HepG2 (cell line): ENCODE data around the gene COPS6. TPM values are rescaled to one million over a fixed set of nuclear protein-coding genes. Genes with fewer than 3 reads are reported as not detected.
A peak's percentile ranks its signal among the peaks of the same experiment; 100 is the strongest.

Experiments
- ATAC-seq: fragments of 200-7000 bp; cut with Tn5 transposase; 3 replicates; pipeline ENCODE4 v1.9.1; 2020; ENCODE audit warnings: mild to moderate bottlenecking, moderate library complexity
- Bru-seq: library from RNA; stranded (reverse); fragments of 400-500 nt; gene quantifications from one replicate; lab custom pipeline; 2021; lab: Mats Ljungman, UMichigan
- BruChase-seq, 2 experiments: library from RNA; stranded (reverse); fragments of 400-500 nt; gene quantifications; one replicate each; lab custom pipeline; 2021; lab: Mats Ljungman, UMichigan
- BruUV-seq: library from RNA; stranded (reverse); fragments of 400-500 nt; replicated peaks from 2 replicates; lab custom pipeline; 2021; lab: Mats Ljungman, UMichigan
- CTCF ChIA-PET: fragments of 300-600 bp; formaldehyde crosslinking; extraction: SDS; loops from one replicate; lab custom pipeline; 2021; ENCODE audit warnings: low total read pairs, inconsistent platforms, low intra/inter-chr PET ratio; lab: Yijun Ruan, JAX
- POLR2A ChIA-PET: fragments of 350-600 bp; sonication (Branson Sonifier 250); formaldehyde crosslinking; loops from one replicate; lab custom pipeline; 2020; ENCODE audit warnings: antibody characterized with exemption, inconsistent platforms; lab: Yijun Ruan, JAX
- DNase-seq: peaks from one replicate; pipeline ENCODE4 v3.0.0-alpha.2; 2015; ENCODE audit warnings: low spot score
- FAIRE-seq: peaks from 3 replicates; lab custom pipeline; 2011; peaks lifted over from hg19 to GRCh38; lab: Jason Lieb, UNC
- H2AFZ ChIP-seq: one replicate; pipeline ENCODE4 v1.6.1; 2011; ENCODE audit warnings: low read length, inconsistent platforms
- H3K27ac ChIP-seq: fragments of 300-600 bp; 3 replicates; pipeline ENCODE4 v1.8.0; 2011; ENCODE audit warnings: mixed run types, mild to moderate bottlenecking, mixed read lengths, low read length, inconsistent platforms; ENCODE audit not compliant: insufficient read depth; ENCODE audit errors: extremely low read length
- H3K27me3 ChIP-seq, 2 experiments: fragments of 200-600 bp in 1 of 2; 2 replicates in 1 of 2; 3 replicates in 1 of 2; pipeline versions ENCODE4 v1.6.0 to v1.8.0; 2011; ENCODE audit warnings: low read length in 2 of 2, mild to moderate bottlenecking in 2 of 2, moderate library complexity in 2 of 2, inconsistent platforms in 1 of 2; ENCODE audit not compliant: insufficient read depth in 2 of 2, control insufficient read depth in 1 of 2
- H3K36me3 ChIP-seq, 2 experiments: fragments of 200-600 bp in 1 of 2; replicated peaks in 1 of 2; 2 replicates in 1 of 2; 3 replicates in 1 of 2; pipeline versions ENCODE4 v1.5.1 to v1.8.0; 2011; ENCODE audit warnings: low read length in 2 of 2, inconsistent platforms in 1 of 2; ENCODE audit not compliant: insufficient read depth in 2 of 2, control insufficient read depth in 1 of 2
- H3K4me1 ChIP-seq: 2 replicates; pipeline ENCODE4 v1.5.1; 2012; ENCODE audit warnings: low read length, inconsistent platforms; ENCODE audit not compliant: insufficient read depth
- H3K4me2 ChIP-seq: 2 replicates; pipeline ENCODE4 v1.6.0; 2011; ENCODE audit warnings: low read depth, low read length, inconsistent platforms
- H3K4me3 ChIP-seq, 3 experiments: fragments of 200-600 bp in 1 of 3; sonication (generic), shearing (Covaris generic) in 1 of 3; replicated peaks in 1 of 3; 2 replicates each; pipeline ENCODE4 v1.5.1; 2011 to 2016; ENCODE audit warnings: low read length in 3 of 3, inconsistent platforms in 2 of 3, low read depth in 2 of 3, mild to moderate bottlenecking in 2 of 3, control low read depth in 1 of 3, mixed read lengths in 1 of 3; ENCODE audit not compliant: insufficient read depth in 1 of 3
- H3K79me2 ChIP-seq: one replicate; pipeline ENCODE4 v1.6.1; 2011; ENCODE audit warnings: low read length, inconsistent platforms; ENCODE audit not compliant: insufficient read depth
- H3K9ac ChIP-seq: 2 replicates; pipeline ENCODE4 v1.6.0; 2011; ENCODE audit warnings: mild to moderate bottlenecking, low read depth, low read length, inconsistent platforms; ENCODE audit not compliant: insufficient read depth
- H3K9me3 ChIP-seq: 2 replicates; pipeline ENCODE4 v1.5.1; 2012; ENCODE audit warnings: mild to moderate bottlenecking, low read length
- H4K20me1 ChIP-seq: 2 replicates; pipeline ENCODE4 v1.6.0; 2011; ENCODE audit warnings: inconsistent platforms, mild to moderate bottlenecking, low read length, moderate library complexity; ENCODE audit not compliant: insufficient read depth
- ASH2L ChIP-seq: fragments of 300-600, 200-600 bp; sonication (generic); IDR thresholded peaks from 2 replicates; pipeline ENCODE4 v1.7.0; 2017; ENCODE audit warnings: low read depth, mild to moderate bottlenecking, moderate library complexity, mixed read lengths, low read length; ENCODE audit not compliant: insufficient read length
- CREM ChIP-seq, 2 experiments: sonication (generic) in 1 of 2; formaldehyde crosslinking in 1 of 2; IDR thresholded peaks; 2 replicates each; pipeline versions ENCODE4 v1.4.0 to v1.6.1; 2016 to 2020; ENCODE audit warnings: antibody characterized with exemption in 1 of 2, mild to moderate bottlenecking in 1 of 2, missing genetic modification reagents in 1 of 2
- ETS1 ChIP-seq: sonication (generic); formaldehyde crosslinking; IDR thresholded peaks from 2 replicates; pipeline ENCODE4 v1.4.0; 2020; ENCODE audit warnings: missing genetic modification reagents
- IKZF5 ChIP-seq: IDR thresholded peaks from 2 replicates; pipeline ENCODE4 v1.6.1; 2018; ENCODE audit warnings: missing genetic modification reagents, mild to moderate bottlenecking, missing compliant biosample characterization
- KLF16 ChIP-seq, 2 experiments: sonication (generic) in 1 of 2; formaldehyde crosslinking in 1 of 2; IDR thresholded peaks; 2 replicates each; pipeline versions ENCODE4 v1.6.1 to v1.8.0; 2016 to 2023; ENCODE audit warnings: missing genetic modification reagents in 2 of 2, missing compliant biosample characterization in 1 of 2
- ZNF557 ChIP-seq: sonication (generic); formaldehyde crosslinking; IDR thresholded peaks from 2 replicates; pipeline ENCODE4 v1.4.0; 2020; ENCODE audit warnings: missing genetic modification reagents
- ZNF747 ChIP-seq: sonication (generic); formaldehyde crosslinking; IDR thresholded peaks from 2 replicates; pipeline ENCODE4 v1.8.1; 2023; ENCODE audit warnings: missing genetic modification reagents, mild to moderate bottlenecking, borderline replicate concordance
- WGBS: methylation state at CpG from one replicate; pipeline ENCODE4 v1.1.6; 2017; ENCODE audit warnings: low lambda C conversion rate; 5-methylcytosine and 5-hydroxymethylcytosine counted together
- in situ Hi-C: cut with HindIII; loops from 2 replicates; pipeline ENCODE4 v1.10.0; 2017; ENCODE audit warnings: low pct_unique_long_range_greater_than_20kb; ENCODE audit not compliant: extremely low pct_ligation_motif_present
- intact Hi-C: fragments of 100-400 bp; cut with micrococcal nuclease; formaldehyde crosslinking; loops from one replicate; pipeline ENCODE4 v1.10.0; 2022; ENCODE audit not compliant: unreplicated experiment
- long read RNA-seq, 2 experiments: library from RNA in 1 of 2; library from polyadenylated mRNA in 1 of 2; stranded (forward) in 1 of 2; unstranded in 1 of 2; transcript quantifications; one replicate each; pipeline ENCODE4 v2.0.0, GENCODE V29; 2019 to 2022
- polyA minus RNA-seq, 3 experiments: library from RNA; depleted of rRNA, polyadenylated mRNA; stranded (reverse); fragments of >200 nt; gene quantifications; 2 replicates each; pipeline ENCODE4 v1.2.3, GENCODE V29; 2011; ENCODE audit warnings: low replicate concordance in 1 of 3
- polyA plus RNA-seq, 8 experiments: library from polyadenylated mRNA; depleted of rRNA in 3 of 8; stranded (reverse) in 7 of 8; unstranded in 1 of 8; fragments of >200 nt; fragmentation: Illumina TruSeq in 4 of 8; extraction: Trizol in 4 of 8; gene quantifications; 2 replicates each; pipeline versions ENCODE4 v1.2.1 to v1.2.3, GENCODE V29; 2011 to 2016; ENCODE audit warnings: low read depth in 4 of 8, missing spikeins in 1 of 8, mixed read lengths in 1 of 8; ENCODE audit not compliant: insufficient read depth in 1 of 8
- total RNA-seq, 5 experiments: library from RNA; depleted of rRNA; stranded (reverse); fragments of >200 nt; fragmentation: Illumina TruSeq; extraction: Trizol; gene quantifications; 2 replicates each; pipeline ENCODE4 v1.2.3, GENCODE V29; 2016; ENCODE audit warnings: low read depth in 1 of 5

COPS6 gene
- 33.4 and 64.4 TPM in 2 replicates for total RNA-seq (2016; rRNA removed; fragmentation: Illumina TruSeq; extraction: Trizol)
- 9.5 and 10.2 TPM in 2 replicates for total RNA-seq (2016; cell fraction: cytosol; rRNA removed; fragmentation: Illumina TruSeq; extraction: Trizol; ENCODE audit: low read depth)
- total RNA-seq (2016; cell fraction: insoluble cytoplasmic fraction; rRNA removed; fragmentation: Illumina TruSeq; extraction: Trizol), result 36.3 and 62.5 TPM in 2 replicates
- 15.0 and 17.1 TPM in 2 replicates for total RNA-seq (2016; cell fraction: membrane; rRNA removed; fragmentation: Illumina TruSeq; extraction: Trizol)
- 28.6 and 31.2 TPM in 2 replicates for total RNA-seq (2016; cell fraction: nucleus; rRNA removed; fragmentation: Illumina TruSeq; extraction: Trizol)
- polyA plus RNA-seq (2011; rRNA removed), result 117 and 124 TPM in 2 replicates
- polyA plus RNA-seq (2011; cell fraction: cytosol; rRNA removed), result 122 and 127 TPM in 2 replicates
- 63.0 and 72.5 TPM in 2 replicates for polyA plus RNA-seq (2011; cell fraction: nucleus; rRNA removed)
- polyA plus RNA-seq (2012), result 71.1 and 91.2 TPM in 2 replicates
- 26.8 and 27.5 TPM in 2 replicates for polyA plus RNA-seq (2016; cell fraction: cytosol; fragmentation: Illumina TruSeq; extraction: Trizol; ENCODE audit: low read depth)
- polyA plus RNA-seq (2016; cell fraction: insoluble cytoplasmic fraction; fragmentation: Illumina TruSeq; extraction: Trizol; ENCODE audit: low read depth), result 132 and 136 TPM in 2 replicates
- polyA plus RNA-seq (2016; cell fraction: membrane; fragmentation: Illumina TruSeq; extraction: Trizol; ENCODE audit: low read depth), result 25.7 and 26.0 TPM in 2 replicates
- polyA plus RNA-seq (2016; cell fraction: nucleus; fragmentation: Illumina TruSeq; extraction: Trizol; ENCODE audit: insufficient read depth, low read depth), result 83.2 and 85.6 TPM in 2 replicates
- polyA minus RNA-seq (2011; rRNA and poly(A)+ RNA removed; ENCODE audit: low replicate concordance), result 104 and 348 TPM in 2 replicates
- 44.1 and 55.6 TPM in 2 replicates for polyA minus RNA-seq (2011; cell fraction: cytosol; rRNA and poly(A)+ RNA removed)
- polyA minus RNA-seq (2011; cell fraction: nucleus; rRNA and poly(A)+ RNA removed), result 29.6 and 33.3 TPM in 2 replicates
- percentile 84 among the genes with signal in this experiment for Bru-seq, nascent RNA
- percentile 92 among the genes with signal in this experiment for BruChase-seq, experiment 1, labeled RNA remaining after a 6-hour chase
- percentile 85 among the genes with signal in this experiment for BruChase-seq, experiment 2, labeled RNA remaining after a 2-hour chase
- long read RNA-seq, experiment 1, transcript COPS6-201 (10 exons, 1,432 nt), result major isoform, 117 of 134 reads
- long read RNA-seq, experiment 1, partial matches to known transcripts, result 6 of 134 reads
- long read RNA-seq, experiment 1, other reads (novel, unspliced or antisense), result 7 of 134 reads
- long read RNA-seq, experiment 2, transcript COPS6-201 (10 exons, 1,432 nt), result major isoform, 154 of 196 reads
- long read RNA-seq, experiment 2, transcript COPS6-202 (10 exons, 1,107 nt), result minor isoform, 5 of 196 reads
- long read RNA-seq, experiment 2, partial matches to known transcripts, result 19 of 196 reads
- long read RNA-seq, experiment 2, other reads (novel, unspliced or antisense), result 15 of 196 reads

GRCh38 chr7:100088621-100089457 lies at the start of gene COPS6:
Gene COPS6 (plus strand): TSS chr7:100088969. CDS start chr7:100088991, 22 bp downstream.
- no TSS peak for BruUV-seq
- peak within 1 kb of the TSS; percentile 20 for H2AFZ ChIP-seq
- peaks cover 24 to 36% of the 10 kb centered on the region in 2 experiments for H3K36me3 ChIP-seq
- no peaks in the 10 kb centered on the region for H4K20me1 ChIP-seq
- whole genome bisulfite sequencing, result 1% methylated on average over 36 of the region's 68 CpGs
- peak within 1 kb of the TSS; percentile 87 for H3K4me2 ChIP-seq
- POLR2A ChIA-PET, result interaction anchor here (1.0 to 2.7 kb wide), 3 partner anchors 12 to 60 kb away, joined by 3 to 29 read pairs (median 4); partner anchors contain the start of genes AP4M1, LAMTOR4, MBLAC1 and MCM7
- H3K27me3 ChIP-seq, result no peaks in the 10 kb centered on the region; a peak in 1 of 5 replicates
- H3K4me3 ChIP-seq, result peak within 1 kb of the TSS; percentile 83 to 97 (median 84)
- peaks cover 10% of the 10 kb centered on the region for H3K79me2 ChIP-seq
- H3K9ac ChIP-seq, result peak within 1 kb of the TSS; percentile 96
- intact Hi-C loops, result no loop called here
- peak; percentile 58 for ATAC-seq
- peaks cover 36% of the 10 kb centered on the region for H3K4me1 ChIP-seq
- CTCF ChIA-PET, result no interaction called here
- H3K27ac ChIP-seq, result peak within 1 kb of the TSS; percentile 74
- H3K9me3 ChIP-seq, result no peaks in the 10 kb centered on the region
- in situ Hi-C loops, result no loop called here
- peak; percentile 8 for FAIRE-seq
- DNase-seq, result peak; percentile 49
- TF ChIP-seq KLF16 (CRISPR knock-in tag; IDR thresholded peaks at IDR 0.05) (peak; percentile 91 to 95), ZNF747 (no peak; the same call in 1 of the 2 replicates), ETS1 (peak; percentile 88; the same call in 1 of the 2 replicates), ZNF557 (peak; percentile 93; the same call in 1 of the 2 replicates), ASH2L (peak; percentile 89), CREM (IDR thresholded peaks at IDR 0.05) (no peak), CREM (CRISPR knock-in tag; IDR thresholded peaks at IDR 0.05) (no peak), IKZF5 (CRISPR knock-in tag) (peak; percentile 80)
